ENCODE results near the gene BOK.
"Not testable (repeated sequence)": the region's sequence is repeated elsewhere in the genome, so short reads cannot be mapped to it uniquely, and the experiment has no call there.

DNA sequence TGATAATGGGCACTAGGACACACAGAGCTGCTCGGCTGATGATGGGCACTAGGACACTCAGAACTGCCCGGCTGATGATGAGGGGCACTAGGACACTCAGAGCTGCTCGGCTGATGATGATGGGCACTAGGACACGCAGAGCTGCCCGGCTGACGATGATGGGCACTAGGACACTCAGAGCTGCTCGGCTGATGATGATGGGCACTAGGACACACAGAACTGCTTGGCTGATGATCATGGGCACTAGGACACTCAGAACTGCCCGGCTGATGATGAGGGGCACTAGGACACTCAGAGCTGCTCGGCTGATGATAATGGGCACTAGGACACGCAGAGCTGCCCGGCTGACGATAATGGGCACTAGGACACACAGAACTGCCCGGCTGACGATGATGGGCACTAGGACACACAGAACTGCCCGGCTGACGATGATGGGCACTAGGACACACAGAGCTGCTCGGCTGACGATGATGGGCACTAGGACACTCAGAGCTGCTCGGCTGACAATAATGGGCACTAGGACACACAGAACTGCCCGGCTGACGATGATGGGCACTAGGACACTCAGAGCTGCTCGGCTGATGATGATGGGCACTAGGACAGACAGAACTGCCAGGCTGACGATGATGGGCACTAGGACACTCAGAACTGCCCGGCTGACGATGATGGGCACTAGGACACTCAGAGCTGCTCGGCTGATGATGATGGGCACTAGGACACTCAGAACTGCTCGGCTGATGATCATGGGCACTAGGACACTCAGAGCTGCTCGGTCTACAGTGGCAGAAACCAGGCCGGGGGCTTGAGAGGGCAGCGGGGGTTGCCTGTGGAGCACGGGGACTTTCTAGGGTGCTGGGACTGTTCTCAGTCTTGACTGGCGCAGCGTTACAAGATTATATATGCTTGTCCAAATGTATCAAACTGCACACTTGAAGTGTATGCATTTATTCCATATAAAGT, 32.2 kb downstream of the BOK start:
- TF ChIP-seq, protein P1, sequence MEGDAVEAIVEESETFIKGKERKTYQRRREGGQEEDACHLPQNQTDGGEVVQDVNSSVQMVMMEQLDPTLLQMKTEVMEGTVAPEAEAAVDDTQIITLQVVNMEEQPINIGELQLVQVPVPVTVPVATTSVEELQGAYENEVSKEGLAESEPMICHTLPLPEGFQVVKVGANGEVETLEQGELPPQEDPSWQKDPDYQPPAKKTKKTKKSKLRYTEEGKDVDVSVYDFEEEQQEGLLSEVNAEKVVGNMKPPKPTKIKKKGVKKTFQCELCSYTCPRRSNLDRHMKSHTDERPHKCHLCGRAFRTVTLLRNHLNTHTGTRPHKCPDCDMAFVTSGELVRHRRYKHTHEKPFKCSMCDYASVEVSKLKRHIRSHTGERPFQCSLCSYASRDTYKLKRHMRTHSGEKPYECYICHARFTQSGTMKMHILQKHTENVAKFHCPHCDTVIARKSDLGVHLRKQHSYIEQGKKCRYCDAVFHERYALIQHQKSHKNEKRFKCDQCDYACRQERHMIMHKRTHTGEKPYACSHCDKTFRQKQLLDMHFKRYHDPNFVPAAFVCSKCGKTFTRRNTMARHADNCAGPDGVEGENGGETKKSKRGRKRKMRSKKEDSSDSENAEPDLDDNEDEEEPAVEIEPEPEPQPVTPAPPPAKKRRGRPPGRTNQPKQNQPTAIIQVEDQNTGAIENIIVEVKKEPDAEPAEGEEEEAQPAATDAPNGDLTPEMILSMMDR (IDR thresholded peaks at IDR 0.05): not testable (repeated sequence)
- not testable (repeated sequence) for TF ChIP-seq EP300, POLR2A, POLR2AphosphoS5 (IDR thresholded peaks at IDR 0.05)
